Astrocyte (in vitro differentiated cells and primary cell): ENCODE data around the gene MARK2.

Experiments used
- CTCF ChIP-seq: IDR thresholded peaks from 2 replicates; pipeline ENCODE4 v1.5.1; 2011; ENCODE audit warnings: low read depth, mild to moderate bottlenecking, inconsistent platforms, low read length, moderate library complexity; ENCODE audit not compliant: insufficient read depth
- EZH2 ChIP-seq: IDR thresholded peaks from 2 replicates; pipeline ENCODE4 v1.6.1; 2012; ENCODE audit warnings: mild to moderate bottlenecking, low read length, inconsistent platforms; ENCODE audit not compliant: insufficient read depth

- TF ChIP-seq CTCF (no peak), EZH2 (no peak)
These were observed 3.8 kb upstream of the MARK2 start for GRCh38 chr11:63835158-63835545.
